Measurements from ENCODE around the gene SRD5A1. TPM values are rescaled to one million over a fixed set of nuclear protein-coding genes. Genes with fewer than 3 reads are reported as not detected.
A peak's percentile ranks its signal among the peaks of the same experiment; 100 is the strongest.

The SRD5A1 gene
- total RNA-seq, 4 donors from 2014 or later = 3.0 to 7.5 (median 5.0) TPM

DNA sequence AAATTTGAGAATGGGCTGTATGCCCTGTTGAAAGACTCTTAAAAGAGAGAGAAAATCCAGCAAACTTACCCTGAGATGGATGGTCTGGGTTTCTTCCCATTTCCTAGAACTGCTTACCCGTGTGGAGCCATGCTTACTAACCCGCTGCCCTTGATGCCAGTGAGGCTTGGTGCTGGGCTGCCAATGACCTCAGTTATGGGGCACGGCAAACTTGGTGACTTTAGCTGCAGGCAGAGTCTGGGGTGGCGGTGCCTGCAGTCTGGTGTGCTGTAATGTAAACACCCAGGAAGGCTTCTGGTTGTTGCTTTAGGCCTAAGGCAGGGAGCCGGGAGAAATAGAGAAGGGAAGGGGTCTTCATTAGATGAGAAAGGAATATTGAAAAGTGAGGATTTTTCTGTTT, 72.7 kb downstream of the SRD5A1 start:
- no peaks in the 10 kb centered on the region for H3K9me3 ChIP-seq
- no peak for DNase-seq
- peaks cover 0 to 15% of the 10 kb centered on the region in 2 donors for H3K4me1 ChIP-seq
- no peaks in the 10 kb centered on the region for H3K27me3 ChIP-seq
- H3K4me3 ChIP-seq (replicated peaks in 1 of 3) = no peak overlapping the region
- intact Hi-C loops (cut with DNase I) = no loop called here
- no peaks in the 10 kb centered on the region for H3K36me3 ChIP-seq
- H3K27ac ChIP-seq = no peak overlapping the region
- WGBS, 2 donors = 63 to 71% methylated on average over 5 of the region's 5 CpGs
- TF ChIP-seq, protein P1, sequence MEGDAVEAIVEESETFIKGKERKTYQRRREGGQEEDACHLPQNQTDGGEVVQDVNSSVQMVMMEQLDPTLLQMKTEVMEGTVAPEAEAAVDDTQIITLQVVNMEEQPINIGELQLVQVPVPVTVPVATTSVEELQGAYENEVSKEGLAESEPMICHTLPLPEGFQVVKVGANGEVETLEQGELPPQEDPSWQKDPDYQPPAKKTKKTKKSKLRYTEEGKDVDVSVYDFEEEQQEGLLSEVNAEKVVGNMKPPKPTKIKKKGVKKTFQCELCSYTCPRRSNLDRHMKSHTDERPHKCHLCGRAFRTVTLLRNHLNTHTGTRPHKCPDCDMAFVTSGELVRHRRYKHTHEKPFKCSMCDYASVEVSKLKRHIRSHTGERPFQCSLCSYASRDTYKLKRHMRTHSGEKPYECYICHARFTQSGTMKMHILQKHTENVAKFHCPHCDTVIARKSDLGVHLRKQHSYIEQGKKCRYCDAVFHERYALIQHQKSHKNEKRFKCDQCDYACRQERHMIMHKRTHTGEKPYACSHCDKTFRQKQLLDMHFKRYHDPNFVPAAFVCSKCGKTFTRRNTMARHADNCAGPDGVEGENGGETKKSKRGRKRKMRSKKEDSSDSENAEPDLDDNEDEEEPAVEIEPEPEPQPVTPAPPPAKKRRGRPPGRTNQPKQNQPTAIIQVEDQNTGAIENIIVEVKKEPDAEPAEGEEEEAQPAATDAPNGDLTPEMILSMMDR (IDR thresholded peaks at IDR 0.05) = no peak
- TF ChIP-seq POLR2A (IDR thresholded peaks at IDR 0.05) = no peak

DNA sequence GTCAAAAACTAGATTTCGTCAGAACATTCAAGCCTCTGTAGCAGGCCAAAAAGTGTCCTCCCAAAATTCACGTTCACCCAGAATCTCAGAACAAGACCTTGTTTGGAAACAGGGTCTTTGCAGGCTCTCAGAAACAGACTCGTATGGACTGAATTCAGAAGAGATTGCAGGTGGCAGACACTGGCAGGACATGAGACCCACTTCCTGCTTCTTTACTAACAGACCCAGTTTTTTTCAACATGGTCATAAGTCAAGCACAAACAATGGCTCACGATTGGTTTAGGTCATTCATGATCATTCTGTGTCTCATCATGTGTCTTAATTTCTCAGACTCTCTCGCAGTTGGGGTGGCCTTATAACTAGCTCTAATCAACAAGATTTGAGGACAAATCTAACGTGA, 74.6 kb downstream of the SRD5A1 start:
- Histone ChIP-seq H3K36me3 (no peaks in the 10 kb centered on the region), H3K27me3 (no peaks in the 10 kb centered on the region), H3K9me3 (no peaks in the 10 kb centered on the region), H3K4me1 (peaks cover 0 to 21% of the 10 kb centered on the region in 2 donors), H3K4me3 (replicated peaks in 1 of 3) (no peak overlapping the region), H3K27ac (no peak overlapping the region)
- no peak for TF ChIP-seq POLR2A (IDR thresholded peaks at IDR 0.05)
- TF ChIP-seq, protein P1 (IDR thresholded peaks at IDR 0.05) = no peak
- no peak for DNase-seq
- 69 to 75% methylated on average over 6 of the region's 6 CpGs for WGBS, 2 donors
- intact Hi-C loops (cut with DNase I) = no loop called here

DNA sequence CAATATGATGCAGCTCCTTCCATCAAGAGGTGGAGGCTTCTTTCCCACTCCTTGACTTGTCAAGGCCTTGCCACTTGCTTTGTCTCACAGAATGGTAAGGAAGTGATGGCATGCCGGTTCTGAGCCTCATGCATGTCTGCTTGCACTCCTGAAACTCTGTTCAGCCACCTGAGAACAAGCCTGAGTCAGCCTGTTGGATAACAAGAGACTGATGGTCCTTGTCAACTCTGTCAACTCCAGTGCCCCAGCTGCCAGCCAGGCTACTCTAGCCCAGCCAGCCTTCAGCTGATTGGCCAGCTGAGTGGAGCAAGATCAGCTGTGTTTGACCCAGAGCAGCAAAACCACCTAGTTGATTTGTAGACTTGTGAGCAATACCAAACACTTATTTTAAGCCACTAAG, 75.6 kb downstream of the SRD5A1 start:
- Histone ChIP-seq H3K4me3 (replicated peaks in 1 of 3) (no peak overlapping the region), H3K27ac (no peak overlapping the region), H3K27me3 (no peaks in the 10 kb centered on the region), H3K4me1 (peaks cover 0 to 21% of the 10 kb centered on the region in 2 donors), H3K9me3 (no peaks in the 10 kb centered on the region), H3K36me3 (no peaks in the 10 kb centered on the region)
- peak in 1 of 2 donors; percentile 22 for DNase-seq
- TF ChIP-seq POLR2A (IDR thresholded peaks at IDR 0.05) = no peak
- TF ChIP-seq, protein P1 (IDR thresholded peaks at IDR 0.05) = no peak
- intact Hi-C loops (cut with DNase I) = no loop called here
- 10 to 83% methylated on average over 1 of the region's 1 CpG for WGBS, 2 donors

DNA sequence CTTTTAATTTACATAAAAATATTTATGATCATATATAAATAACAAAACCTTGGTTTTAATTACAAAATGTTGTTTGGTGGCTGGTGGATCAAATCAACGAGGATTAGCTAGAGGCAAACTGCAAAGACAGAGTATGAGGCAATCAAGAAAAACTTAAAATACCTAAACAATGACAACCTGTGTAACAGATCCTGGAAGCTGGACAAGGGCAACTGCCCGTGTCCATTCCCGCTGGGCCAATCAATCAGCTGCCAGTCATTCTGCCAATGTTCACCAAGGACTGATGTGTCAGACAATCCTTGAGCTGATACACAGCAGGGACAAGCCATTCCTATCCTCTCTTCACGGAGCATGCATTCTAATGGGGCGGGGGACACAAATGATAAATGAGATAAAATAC, 76.8 kb downstream of the SRD5A1 start:
- no peak for DNase-seq
- no peaks in the 10 kb centered on the region for H3K36me3 ChIP-seq
- no peaks in the 10 kb centered on the region for H3K9me3 ChIP-seq
- peaks cover 4 to 14% of the 10 kb centered on the region in 2 donors for H3K4me1 ChIP-seq
- intact Hi-C loops (cut with DNase I) = no loop called here
- H3K27me3 ChIP-seq = no peaks in the 10 kb centered on the region
- H3K4me3 ChIP-seq (replicated peaks in 1 of 3) = no peak overlapping the region
- H3K27ac ChIP-seq = no peak overlapping the region
- WGBS, 2 donors = 83 to 85% methylated on average over 5 of the region's 5 CpGs
- TF ChIP-seq, protein P1 (IDR thresholded peaks at IDR 0.05) = no peak
- no peak for TF ChIP-seq POLR2A (IDR thresholded peaks at IDR 0.05)

DNA sequence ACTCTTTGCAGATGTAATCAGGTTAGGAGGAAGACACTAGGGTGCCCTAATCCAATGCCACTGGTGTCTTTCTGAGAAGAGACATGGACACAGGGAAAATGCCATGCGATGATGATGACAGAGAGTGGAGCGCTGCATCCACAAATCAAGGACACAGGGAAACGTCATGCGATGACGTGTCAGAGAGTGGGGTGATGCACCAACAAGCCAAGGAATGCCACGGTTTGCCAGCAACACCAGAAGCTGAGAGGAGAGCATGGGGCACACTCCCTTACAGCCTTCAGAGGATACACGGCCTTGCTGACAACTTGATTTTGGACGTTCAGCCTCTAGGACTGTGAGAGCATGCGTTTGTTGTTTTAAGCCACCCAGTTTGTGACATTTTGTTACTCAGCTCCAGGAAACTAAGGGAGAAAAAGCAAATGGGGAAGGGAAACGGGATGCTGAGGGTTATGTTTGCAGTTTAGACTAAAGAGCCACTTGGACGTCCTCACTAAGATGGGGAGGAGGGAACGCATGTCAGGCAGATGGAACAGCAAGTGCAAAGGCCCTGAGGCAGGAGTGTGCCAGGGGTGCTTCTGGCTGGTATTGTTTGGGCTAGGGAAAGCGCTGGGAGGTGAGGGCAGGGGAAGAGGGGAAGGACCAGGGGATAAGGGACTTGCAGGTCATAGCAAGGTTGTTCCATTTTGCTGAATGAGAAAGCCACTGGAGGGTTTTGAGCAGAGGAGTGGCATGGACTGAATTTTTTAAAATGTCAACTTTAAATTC, 77.5 kb downstream of the SRD5A1 start:
- intact Hi-C loops (cut with DNase I) = no loop called here
- no peak for DNase-seq

More for the DNA sequence above, 77.5 kb downstream of the SRD5A1 start:
- Histone ChIP-seq H3K27me3 (no peaks in the 10 kb centered on the region), H3K4me1 (peaks cover 11 to 17% of the 10 kb centered on the region in 2 donors), H3K4me3 (replicated peaks in 1 of 3) (no peak overlapping the region), H3K9me3 (no peaks in the 10 kb centered on the region), H3K36me3 (no peaks in the 10 kb centered on the region), H3K27ac (no peak overlapping the region)
- 69 to 74% methylated on average over 13 of the region's 13 CpGs for WGBS, 2 donors
- TF ChIP-seq, protein P1 (IDR thresholded peaks at IDR 0.05) = no peak
- no peak for TF ChIP-seq POLR2A (IDR thresholded peaks at IDR 0.05)
